Germinal center (tissue), 1 donor: ENCODE results near the gene MMP11.

Experiments used
- DNase-seq: peaks from one replicate; pipeline ENCODE4 v3.0.0; 2012; ENCODE audit warnings: mixed read lengths, low spot score

The MMP11 gene

GRCh38 chr22:23831261-23831660, 58.6 kb downstream of the MMP11 start:
- no peak for DNase-seq

- no peak for DNase-seq
Observed at GRCh38 chr22:23831781-23832180, 59.1 kb downstream of the MMP11 start.

- DNase-seq, result no peak
Observed at GRCh38 chr22:23832226-23833016, 59.8 kb downstream of the MMP11 start.

GRCh38 chr22:23833017-23833751, 60.5 kb downstream of the MMP11 start:
- DNase-seq, result no peak
